AG10803 (cell line): ENCODE data around the gene ZBTB46.

ENCODE experiments used
- DNase-seq: peaks from one replicate; pipeline ENCODE4 v3.0.0; 2010; ENCODE audit warnings: low read depth
- H3K4me3 ChIP-seq: 2 replicates; pipeline ENCODE4 v1.5.1; 2011; ENCODE audit warnings: mild to moderate bottlenecking, low read length, control low read depth
- TF ChIP-seq, protein P1 (sequence below): conservative IDR thresholded peaks from 2 replicates; pipeline ENCODE4 v1.5.1; 2011; ENCODE audit warnings: mild to moderate bottlenecking, low read length, control low read depth, inconsistent platforms

The ZBTB46 gene

GRCh38 chr20:63795178-63795830 lies 35.8 kb downstream of the ZBTB46 start:
- TF ChIP-seq, protein P1, sequence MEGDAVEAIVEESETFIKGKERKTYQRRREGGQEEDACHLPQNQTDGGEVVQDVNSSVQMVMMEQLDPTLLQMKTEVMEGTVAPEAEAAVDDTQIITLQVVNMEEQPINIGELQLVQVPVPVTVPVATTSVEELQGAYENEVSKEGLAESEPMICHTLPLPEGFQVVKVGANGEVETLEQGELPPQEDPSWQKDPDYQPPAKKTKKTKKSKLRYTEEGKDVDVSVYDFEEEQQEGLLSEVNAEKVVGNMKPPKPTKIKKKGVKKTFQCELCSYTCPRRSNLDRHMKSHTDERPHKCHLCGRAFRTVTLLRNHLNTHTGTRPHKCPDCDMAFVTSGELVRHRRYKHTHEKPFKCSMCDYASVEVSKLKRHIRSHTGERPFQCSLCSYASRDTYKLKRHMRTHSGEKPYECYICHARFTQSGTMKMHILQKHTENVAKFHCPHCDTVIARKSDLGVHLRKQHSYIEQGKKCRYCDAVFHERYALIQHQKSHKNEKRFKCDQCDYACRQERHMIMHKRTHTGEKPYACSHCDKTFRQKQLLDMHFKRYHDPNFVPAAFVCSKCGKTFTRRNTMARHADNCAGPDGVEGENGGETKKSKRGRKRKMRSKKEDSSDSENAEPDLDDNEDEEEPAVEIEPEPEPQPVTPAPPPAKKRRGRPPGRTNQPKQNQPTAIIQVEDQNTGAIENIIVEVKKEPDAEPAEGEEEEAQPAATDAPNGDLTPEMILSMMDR, result no peak
- DNase-seq, result no peak
- H3K4me3 ChIP-seq, result no peak overlapping the region

GRCh38 chr20:63794614-63795013 lies 36.5 kb downstream of the ZBTB46 start:
- no peak overlapping the region for H3K4me3 ChIP-seq
- TF ChIP-seq, protein P1, result no peak
- DNase-seq, result no peak

DNA sequence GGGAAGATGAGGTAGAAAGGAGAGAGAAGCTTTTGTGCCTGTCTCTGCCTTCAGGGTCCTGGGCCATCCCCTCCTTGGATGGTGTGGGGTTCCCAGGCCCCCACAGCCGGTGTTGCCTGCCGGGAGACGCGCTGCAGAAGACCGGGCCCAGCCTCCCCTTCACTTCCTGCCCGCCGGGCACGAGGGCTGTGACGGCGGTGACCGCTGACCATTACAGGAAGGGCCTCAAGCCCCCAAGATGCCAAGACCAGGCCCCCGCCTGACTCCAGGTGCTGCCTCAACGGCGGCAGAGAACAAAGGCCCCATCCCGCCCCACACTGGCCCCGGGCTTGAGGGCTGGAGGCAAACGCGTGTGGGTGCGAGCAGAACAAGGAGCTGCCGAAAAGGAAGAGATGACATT lies 38.2 kb downstream of the ZBTB46 start:
- TF ChIP-seq, protein P1, result no peak
- no peak overlapping the region for H3K4me3 ChIP-seq
- DNase-seq, result no peak

GRCh38 chr20:63791497-63792156 lies 39.4 kb downstream of the ZBTB46 start:
- no peak for DNase-seq
- no peak overlapping the region for H3K4me3 ChIP-seq
- TF ChIP-seq, protein P1, result no peak

DNA sequence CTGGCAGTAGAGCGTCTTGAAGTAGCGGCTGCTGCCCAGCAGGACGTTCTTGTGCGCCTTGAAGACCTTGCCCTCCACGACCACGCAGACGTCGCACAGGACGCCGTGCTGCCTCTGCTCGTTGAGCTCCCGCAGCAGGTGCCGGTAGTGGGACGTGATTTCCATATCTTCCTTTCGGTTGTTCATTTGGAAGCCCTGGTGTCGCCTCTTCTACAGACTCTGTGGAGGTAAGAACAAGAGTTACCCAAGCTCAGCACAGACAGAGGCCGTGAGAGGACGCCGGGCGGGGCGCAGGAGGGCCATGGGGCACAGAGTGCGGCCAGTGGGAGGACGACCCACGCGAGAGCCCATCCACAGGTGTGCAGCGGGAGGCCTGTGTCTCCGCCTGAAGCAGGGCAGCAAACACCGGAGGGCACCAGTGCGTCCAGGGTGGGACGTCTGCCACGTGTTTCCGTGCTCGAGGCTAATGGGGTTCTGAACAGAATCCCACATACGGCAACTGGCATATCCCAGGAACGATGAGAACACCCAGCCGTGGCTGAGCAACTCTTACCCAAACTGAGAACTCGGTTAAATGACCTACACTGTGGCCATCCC lies 40.4 kb downstream of the ZBTB46 start:
- TF ChIP-seq, protein P1, result no peak
- no peak overlapping the region for H3K4me3 ChIP-seq

GRCh38 chr20:63789836-63790571 lies 41.1 kb downstream of the ZBTB46 start:
- no peak for DNase-seq
- TF ChIP-seq, protein P1, result no peak
- no peak overlapping the region for H3K4me3 ChIP-seq

More for the DNA sequence above, 40.4 kb downstream of the ZBTB46 start:
- no peak for DNase-seq
